Retinal pigment epithelial cell (primary cell): Measurements from ENCODE around the gene CADPS2.
"Not testable (repeated sequence)": the region's sequence is repeated elsewhere in the genome, so short reads cannot be mapped to it uniquely, and the experiment has no call there.

Experiments
- DNase-seq: peaks from one replicate; pipeline ENCODE4 v3.0.0-alpha.2; 2010; ENCODE audit warnings: low read depth
- H3K4me3 ChIP-seq: 2 replicates; pipeline ENCODE4 v1.5.1; 2011; ENCODE audit warnings: mild to moderate bottlenecking, low read length, control low read depth, moderate library complexity
- CTCF ChIP-seq: conservative IDR thresholded peaks from 2 replicates; pipeline ENCODE4 v1.5.1; 2011; ENCODE audit warnings: low read depth, low read length, control low read depth, inconsistent platforms

The CADPS2 gene

GRCh38 chr7:122652876-122653275, 233.4 kb downstream of the CADPS2 start:
- no peak for TF ChIP-seq CTCF
- no peak overlapping the region for H3K4me3 ChIP-seq

GRCh38 chr7:122651451-122651850, 234.8 kb downstream of the CADPS2 start:
- peak; percentile 57 for DNase-seq
- no peak for TF ChIP-seq CTCF
- H3K4me3 ChIP-seq, result no peak overlapping the region

More at GRCh38 chr7:122652876-122653275, 233.4 kb downstream of the CADPS2 start:
- no peak for DNase-seq

GRCh38 chr7:122643250-122643649, 243.0 kb downstream of the CADPS2 start:
- no peak for DNase-seq
- H3K4me3 ChIP-seq, result no peak overlapping the region
- TF ChIP-seq CTCF, result no peak

- no peak for DNase-seq
- no peak overlapping the region for H3K4me3 ChIP-seq
- TF ChIP-seq CTCF, result no peak
These were observed 247.8 kb downstream of the CADPS2 start for GRCh38 chr7:122638459-122638858.

GRCh38 chr7:122637784-122638183, 248.5 kb downstream of the CADPS2 start:
- H3K4me3 ChIP-seq, result no peak overlapping the region
- no peak for DNase-seq
- no peak for TF ChIP-seq CTCF

- H3K4me3 ChIP-seq, DNase-seq: not testable (repeated sequence)
These were observed 250.8 kb downstream of the CADPS2 start for GRCh38 chr7:122635481-122635880.

- no peak for TF ChIP-seq CTCF
- no peak overlapping the region for H3K4me3 ChIP-seq
- no peak for DNase-seq
These were observed 252.8 kb downstream of the CADPS2 start for GRCh38 chr7:122633472-122633871.

- no peak for DNase-seq
- H3K4me3 ChIP-seq, result no peak overlapping the region
- TF ChIP-seq CTCF, result no peak
These were observed 254.0 kb downstream of the CADPS2 start for GRCh38 chr7:122632238-122632637.
